Vagina (tissue), 2 donors: ENCODE data around the gene HYDIN.

Source experiments
- CTCF ChIP-seq, 3 experiments: fragments of 450-650 bp in 2 of 3; fragments of 200-600 bp in 1 of 3; sonication (generic) in 1 of 3; IDR thresholded peaks; one replicate each; pipeline ENCODE4 v1.5.1; 2017 to 2019; ENCODE audit warnings: antibody characterized with exemption in 3 of 3, mild to moderate bottlenecking in 2 of 3, moderate library complexity in 2 of 3
- POLR2A ChIP-seq, 2 donors: fragments of 450-650 bp; IDR thresholded peaks; one replicate each; pipeline ENCODE4 v1.6.1; 2017; ENCODE audit warnings: antibody characterized with exemption in 2 of 2, mild to moderate bottlenecking in 2 of 2, moderate library complexity in 2 of 2
- POLR2AphosphoS5 ChIP-seq, 2 donors: sonication (generic); formaldehyde crosslinking; IDR thresholded peaks; one replicate each; pipeline ENCODE4 v1.9.0; 2017; ENCODE audit warnings: antibody characterized with exemption in 2 of 2, mild to moderate bottlenecking in 2 of 2, low read depth in 1 of 2; ENCODE audit not compliant: insufficient read depth in 1 of 2

- TF ChIP-seq POLR2A (IDR thresholded peaks at IDR 0.05) (no peak), CTCF (IDR thresholded peaks at IDR 0.05) (no peak), POLR2AphosphoS5 (IDR thresholded peaks at IDR 0.05; ENCODE audit: insufficient read depth in 1 of 2, low read depth in 1 of 2) (no peak)
These were observed 13.8 kb downstream of the HYDIN start for GRCh38 chr16:71216714-71217113.
